Mesenchymal stem cell (in vitro differentiated cells and primary cell): ENCODE data around the gene ASAH2.

Source experiments
- DNase-seq: peaks from one replicate; pipeline ENCODE4 v3.0.0-alpha.2; 2013
- H2AFZ ChIP-seq: one replicate; pipeline ENCODE4 v1.6.1; 2013; ENCODE audit warnings: low read depth, mild to moderate bottlenecking, control low read depth, inconsistent platforms, low read length, moderate library complexity
- H2AK5ac ChIP-seq: 2 replicates; pipeline ENCODE4 v1.6.1; 2013; ENCODE audit warnings: low read length, moderate library complexity, mild to moderate bottlenecking, inconsistent platforms; ENCODE audit not compliant: severe bottlenecking
- H2BK120ac ChIP-seq: one replicate; pipeline ENCODE4 v1.6.1; 2013; ENCODE audit warnings: low read depth, mild to moderate bottlenecking, inconsistent platforms, low read length, moderate library complexity
- H2BK12ac ChIP-seq, 2 experiments: one replicate each; pipeline ENCODE4 v1.6.1; 2013; ENCODE audit warnings: inconsistent platforms in 2 of 2, low read length in 2 of 2, mild to moderate bottlenecking in 2 of 2, moderate library complexity in 2 of 2, control low read depth in 1 of 2
- H2BK15ac ChIP-seq: one replicate; pipeline ENCODE4 v1.6.1; 2013; ENCODE audit warnings: mild to moderate bottlenecking, low read depth, inconsistent platforms; ENCODE audit not compliant: poor library complexity, severe bottlenecking
- H2BK5ac ChIP-seq: 2 replicates; pipeline ENCODE4 v1.6.1; 2013; ENCODE audit warnings: low read depth, mild to moderate bottlenecking, low read length, control low read depth, inconsistent platforms; ENCODE audit not compliant: poor library complexity, severe bottlenecking
- H3K14ac ChIP-seq, 2 experiments: one replicate each; pipeline ENCODE4 v1.6.1; 2013; ENCODE audit warnings: inconsistent platforms in 2 of 2, low read length in 2 of 2, control low read depth in 1 of 2, mild to moderate bottlenecking in 1 of 2, moderate library complexity in 1 of 2
- H3K18ac ChIP-seq, 2 experiments: one replicate each; pipeline ENCODE4 v1.6.1; 2013; ENCODE audit warnings: inconsistent platforms in 2 of 2, low read length in 2 of 2, control low read depth in 1 of 2, low read depth in 1 of 2, mild to moderate bottlenecking in 1 of 2
- H3K23ac ChIP-seq, 2 experiments: one replicate each; pipeline ENCODE4 v1.6.1; 2013; ENCODE audit warnings: inconsistent platforms in 2 of 2, low read length in 2 of 2, mild to moderate bottlenecking in 2 of 2, moderate library complexity in 2 of 2, control low read depth in 1 of 2
- H3K27ac ChIP-seq: 2 replicates; pipeline ENCODE4 v1.5.1; 2013; ENCODE audit warnings: mild to moderate bottlenecking, moderate library complexity, low read length, control low read depth, inconsistent platforms; ENCODE audit not compliant: poor library complexity, severe bottlenecking
- H3K27me3 ChIP-seq, 2 experiments: 2 replicates each; pipeline versions ENCODE4 v1.6.1 to v1.7.0; 2013; ENCODE audit warnings: low read length in 2 of 2, mild to moderate bottlenecking in 2 of 2, moderate library complexity in 2 of 2, control low read depth in 1 of 2, inconsistent platforms in 1 of 2; ENCODE audit not compliant: control insufficient read depth in 1 of 2, insufficient read depth in 1 of 2
- H3K36me3 ChIP-seq, 2 experiments: 2 replicates each; pipeline versions ENCODE4 v1.6.1 to v1.7.0; 2013; ENCODE audit warnings: low read length in 2 of 2, control low read depth in 1 of 2, inconsistent platforms in 1 of 2, low read depth in 1 of 2, mild to moderate bottlenecking in 1 of 2; ENCODE audit not compliant: insufficient read depth in 2 of 2, control insufficient read depth in 1 of 2
- H3K4ac ChIP-seq, 2 experiments: one replicate each; pipeline ENCODE4 v1.6.1; 2013; ENCODE audit warnings: inconsistent platforms in 2 of 2, low read length in 2 of 2, mild to moderate bottlenecking in 2 of 2, moderate library complexity in 2 of 2, control low read depth in 1 of 2, low read depth in 1 of 2
- H3K4me1 ChIP-seq: 2 replicates; pipeline ENCODE4 v1.6.1; 2013; ENCODE audit warnings: low read depth, low read length, control low read depth; ENCODE audit not compliant: control insufficient read depth, insufficient read depth
- H3K4me2 ChIP-seq: 2 replicates; pipeline ENCODE4 v1.6.1; 2013; ENCODE audit warnings: low read length, mild to moderate bottlenecking, inconsistent platforms; ENCODE audit not compliant: poor library complexity, severe bottlenecking
- H3K4me3 ChIP-seq, 2 experiments: 2 replicates each; pipeline versions ENCODE4 v1.5.1 to v1.7.0; 2013; ENCODE audit warnings: low read length in 2 of 2, mild to moderate bottlenecking in 2 of 2, control low read depth in 1 of 2, low read depth in 1 of 2; ENCODE audit not compliant: insufficient read depth in 1 of 2
- H3K79me1 ChIP-seq: replicated peaks from 2 replicates; pipeline ENCODE4 v1.6.1; 2013; ENCODE audit warnings: mild to moderate bottlenecking, control low read depth, low read length, inconsistent platforms; ENCODE audit not compliant: poor library complexity, severe bottlenecking
- H3K9ac ChIP-seq: 2 replicates; pipeline ENCODE4 v1.7.0; 2013; ENCODE audit warnings: mild to moderate bottlenecking, low read length, moderate library complexity
- H3K9me3 ChIP-seq: 2 replicates; pipeline ENCODE4 v1.7.0; 2013; ENCODE audit warnings: mild to moderate bottlenecking, low read length; ENCODE audit not compliant: control insufficient read depth
- H4K8ac ChIP-seq: one replicate; pipeline ENCODE4 v1.6.1; 2013; ENCODE audit warnings: inconsistent platforms, mild to moderate bottlenecking, low read length, moderate library complexity
- H4K91ac ChIP-seq: one replicate; pipeline ENCODE4 v1.6.1; 2013; ENCODE audit warnings: mild to moderate bottlenecking, low read length, inconsistent platforms

Gene ASAH2

GRCh38 chr10:50210876-50211275 is 40.4 kb downstream of the ASAH2 start:
- H4K91ac ChIP-seq: no peak overlapping the region

More at GRCh38 chr10:50210876-50211275, 40.4 kb downstream of the ASAH2 start:
- H3K36me3 ChIP-seq: no peaks in the 10 kb centered on the region
- no peak overlapping the region for H2AFZ ChIP-seq
- H2BK15ac ChIP-seq: no peak overlapping the region
- no peaks in the 10 kb centered on the region for H3K79me1 ChIP-seq
- no peak for DNase-seq
- H2BK5ac ChIP-seq: no peak overlapping the region
- H3K18ac ChIP-seq: no peak overlapping the region
- no peaks in the 10 kb centered on the region for H3K27me3 ChIP-seq
- H3K4me3 ChIP-seq: no peak overlapping the region
- no peak overlapping the region for H3K4me2 ChIP-seq
- no peak overlapping the region for H3K27ac ChIP-seq
- no peak overlapping the region for H4K8ac ChIP-seq
- H2BK120ac ChIP-seq: no peak overlapping the region
- H3K4me1 ChIP-seq: no peaks in the 10 kb centered on the region
- H3K4ac ChIP-seq: no peak overlapping the region
- H3K9ac ChIP-seq: no peak overlapping the region
- H2AK5ac ChIP-seq: no peak overlapping the region
- no peaks in the 10 kb centered on the region for H3K9me3 ChIP-seq
- no peak overlapping the region for H2BK12ac ChIP-seq
- H3K23ac ChIP-seq: no peak overlapping the region
- H3K14ac ChIP-seq: no peak overlapping the region
